Small intestine (tissue), 7 donors: ENCODE results near the gene TMEM221. TPM values are rescaled to one million over a fixed set of nuclear protein-coding genes. Genes with fewer than 3 reads are reported as not detected.

Experiments used
- DNase-seq, 2 donors: peaks; one replicate each; pipeline versions ENCODE4 v3.0.0 to v3.0.0-alpha.2; 2013
- FAIRE-seq: peaks from 2 replicates; lab custom pipeline; 2012; peaks lifted over from hg19 to GRCh38; lab: Jason Lieb, UNC
- H3K27ac ChIP-seq, 3 donors: one replicate each; pipeline ENCODE4 v1.5.1; 2013; ENCODE audit warnings: low read length in 2 of 3, mild to moderate bottlenecking in 2 of 3, control low read depth in 1 of 3, inconsistent platforms in 1 of 3, low read depth in 1 of 3, moderate library complexity in 1 of 3
- H3K27me3 ChIP-seq, 3 donors: one replicate each; pipeline ENCODE4 v1.6.1; 2013; ENCODE audit warnings: low read length in 3 of 3, inconsistent platforms in 1 of 3; ENCODE audit not compliant: control insufficient read depth in 3 of 3, insufficient read depth in 3 of 3
- H3K36me3 ChIP-seq, 3 donors: one replicate each; pipeline ENCODE4 v1.6.1; 2013; ENCODE audit warnings: low read length in 3 of 3, inconsistent platforms in 1 of 3, low read depth in 1 of 3, mild to moderate bottlenecking in 1 of 3, moderate library complexity in 1 of 3; ENCODE audit not compliant: control insufficient read depth in 3 of 3, insufficient read depth in 2 of 3
- H3K4me1 ChIP-seq, 3 donors: one replicate each; pipeline ENCODE4 v1.6.1; 2013; ENCODE audit warnings: low read length in 2 of 3, inconsistent platforms in 1 of 3, low read depth in 1 of 3, mild to moderate bottlenecking in 1 of 3, moderate library complexity in 1 of 3; ENCODE audit not compliant: control insufficient read depth in 3 of 3, insufficient read depth in 2 of 3
- H3K4me3 ChIP-seq, 3 donors: one replicate each; pipeline ENCODE4 v1.5.1; 2013; ENCODE audit warnings: low read length in 3 of 3, control low read depth in 1 of 3, inconsistent platforms in 1 of 3, low read depth in 1 of 3, mild to moderate bottlenecking in 1 of 3, moderate library complexity in 1 of 3
- H3K9me3 ChIP-seq, 2 donors: one replicate each; pipeline ENCODE4 v1.6.1; 2013; ENCODE audit warnings: low read depth in 1 of 2, low read length in 1 of 2; ENCODE audit not compliant: control insufficient read depth in 2 of 2, insufficient read depth in 1 of 2
- WGBS, 3 donors: extraction: QIAGEN DNeasy Blood & Tissue Kit; methylation state at CpG; one replicate each; pipeline ENCODE4 v1.1.7; 2013; 5-methylcytosine and 5-hydroxymethylcytosine counted together
- polyA plus RNA-seq, 4 donors: library from polyadenylated mRNA; stranded (reverse) in 3 of 4; unstranded in 1 of 4; fragments of 200-250 nt in 3 of 4; fragments of 120-200 nt in 1 of 4; gene quantifications; one replicate each; pipeline versions ENCODE4 v1.2.1 to v1.2.3, GENCODE V29; 2013
- donor health status: healthy with polysubstance abuse.
- donor health status: control.
- donor health status: control.
- donor health status: Bipolar disorder and iron deficiency.
- donor health status: healthy.

Gene TMEM221
- polyA plus RNA-seq, 4 donors, result 0.07 to 0.43 TPM; not detected in 2

GRCh38 chr19:17423429-17424208 lies 24.8 kb downstream of the TMEM221 start:
- DNase-seq, result no peak
- 94 to 95% (median 95%) methylated on average over 20 of the region's 20 CpGs for WGBS, 3 donors

GRCh38 chr19:17421942-17422341 lies 26.5 kb downstream of the TMEM221 start:
- Histone ChIP-seq H3K4me1 (peaks cover 0 to 7% (median 5%) of the 10 kb centered on the region in 3 donors), H3K27ac (no peak overlapping the region), H3K36me3 (peaks cover 0 to 21% (median 3%) of the 10 kb centered on the region in 3 donors), H3K4me3 (no peak overlapping the region), H3K27me3 (no peaks in the 10 kb centered on the region), H3K9me3 (no peaks in the 10 kb centered on the region)
- no peak for DNase-seq
- no peak for FAIRE-seq
- 95 to 99% (median 99%) methylated on average over 4 of the region's 4 CpGs for WGBS, 3 donors

More at GRCh38 chr19:17423429-17424208, 24.8 kb downstream of the TMEM221 start:
- Histone ChIP-seq H3K9me3 (no peaks in the 10 kb centered on the region), H3K4me3 (no peak overlapping the region), H3K27ac (no peak overlapping the region), H3K4me1 (peaks cover 0 to 7% (median 5%) of the 10 kb centered on the region in 3 donors), H3K27me3 (no peaks in the 10 kb centered on the region), H3K36me3 (peaks cover 0 to 21% (median 3%) of the 10 kb centered on the region in 3 donors)
- no peak for FAIRE-seq

- Histone ChIP-seq H3K27ac (peak overlapping the region in 2 of 3 donors; percentile 8 to 75), H3K36me3 (peaks cover 0 to 21% (median 3%) of the 10 kb centered on the region in 3 donors), H3K9me3 (no peaks in the 10 kb centered on the region), H3K27me3 (no peaks in the 10 kb centered on the region), H3K4me3 (peak overlapping the region; percentile 73 to 96 (median 91)), H3K4me1 (peaks cover 0 to 7% (median 5%) of the 10 kb centered on the region in 3 donors)
- WGBS, 3 donors, result 4 to 5% (median 5%) methylated on average over 25 of the region's 25 CpGs
- DNase-seq (peak; percentile 29 to 49), FAIRE-seq (no peak)
These were observed 28.0 kb downstream of the TMEM221 start for GRCh38 chr19:17420475-17420924.

- peak; percentile 99 to 100 for DNase-seq
- FAIRE-seq, result no peak
- peaks cover 0 to 4% (median 3%) of the 10 kb centered on the region in 3 donors for H3K4me1 ChIP-seq
- WGBS, 3 donors, result 0 to 1% (median 0%) methylated on average over 38 to 85 of the region's 85 CpGs
- H3K9me3 ChIP-seq, result no peaks in the 10 kb centered on the region
- peak within 1 kb of the TSS; percentile 25 to 75 (median 68) for H3K27ac ChIP-seq
- H3K27me3 ChIP-seq, result no peaks in the 10 kb centered on the region
- H3K4me3 ChIP-seq, result peak within 1 kb of the TSS; percentile 73 to 96 (median 91)
- peaks cover 0 to 21% (median 3%) of the 10 kb centered on the region in 3 donors for H3K36me3 ChIP-seq
These were observed 28.6 kb downstream of the TMEM221 start, which contains the start of gene MVB12A for GRCh38 chr19:17419621-17420474. MVB12A (plus strand) TSS chr19:17420047; CDS start chr19:17420136, 89 bp downstream.

GRCh38 chr19:17419154-17419620 lies 29.3 kb downstream of the TMEM221 start:
- DNase-seq (peak in 1 of 2 donors; percentile 34), FAIRE-seq (no peak)
- 12 to 24% (median 20%) methylated on average over 8 of the region's 8 CpGs for WGBS, 3 donors
- Histone ChIP-seq H3K4me3 (peak overlapping the region; percentile 18 to 54 (median 50)), H3K27me3 (peaks cover 0 to 2% (median 0%) of the 10 kb centered on the region in 3 donors), H3K36me3 (peaks cover 0 to 21% (median 3%) of the 10 kb centered on the region in 3 donors), H3K4me1 (peaks cover 0 to 2% (median 0%) of the 10 kb centered on the region in 3 donors), H3K27ac (peak overlapping the region; percentile 25 to 71 (median 68)), H3K9me3 (no peaks in the 10 kb centered on the region)

GRCh38 chr19:17418710-17419109 lies 29.8 kb downstream of the TMEM221 start:
- peaks cover 0 to 16% (median 3%) of the 10 kb centered on the region in 3 donors for H3K36me3 ChIP-seq
- no peak overlapping the region for H3K4me3 ChIP-seq
- 60 to 69% (median 64%) methylated on average over 3 of the region's 3 CpGs for WGBS, 3 donors
- no peak for FAIRE-seq
- no peaks in the 10 kb centered on the region for H3K9me3 ChIP-seq
- DNase-seq, result no peak
- peaks cover 0 to 2% (median 0%) of the 10 kb centered on the region in 3 donors for H3K4me1 ChIP-seq
- H3K27ac ChIP-seq, result no peak overlapping the region
- H3K27me3 ChIP-seq, result peaks cover 0 to 2% (median 0%) of the 10 kb centered on the region in 3 donors

- H3K4me1 ChIP-seq, result peaks cover 0 to 3% (median 2%) of the 10 kb centered on the region in 3 donors
- DNase-seq (no peak), FAIRE-seq (no peak)
- no peak overlapping the region for H3K4me3 ChIP-seq
- H3K9me3 ChIP-seq, result no peaks in the 10 kb centered on the region
- WGBS, 3 donors, result 83 to 88% (median 84%) methylated on average over 6 of the region's 6 CpGs
- no peaks in the 10 kb centered on the region for H3K36me3 ChIP-seq
- peaks cover 0 to 2% (median 0%) of the 10 kb centered on the region in 3 donors for H3K27me3 ChIP-seq
- no peak overlapping the region for H3K27ac ChIP-seq
These were observed 33.3 kb downstream of the TMEM221 start for GRCh38 chr19:17415121-17415520.
